Stimulated activated CD8-positive, alpha-beta memory T cell treated with anti-CD3 and anti-CD28 coated beads, Interleukin-7, amount 100 ng/mL, for 4 hours (primary cell): ENCODE results near the gene ERGIC1.

ENCODE experiments used
- DNase-seq, 2 donors: peaks; one replicate each; pipeline ENCODE4 v3.0.0-alpha.2; 2020; ENCODE audit warnings: low read depth in 2 of 2

Gene ERGIC1

GRCh38 chr5:172902497-172903472 lies 68.7 kb downstream of the ERGIC1 start:
- DNase-seq: no peak

- DNase-seq: no peak
Observed at GRCh38 chr5:172903790-172904189, 69.7 kb downstream of the ERGIC1 start.

DNA sequence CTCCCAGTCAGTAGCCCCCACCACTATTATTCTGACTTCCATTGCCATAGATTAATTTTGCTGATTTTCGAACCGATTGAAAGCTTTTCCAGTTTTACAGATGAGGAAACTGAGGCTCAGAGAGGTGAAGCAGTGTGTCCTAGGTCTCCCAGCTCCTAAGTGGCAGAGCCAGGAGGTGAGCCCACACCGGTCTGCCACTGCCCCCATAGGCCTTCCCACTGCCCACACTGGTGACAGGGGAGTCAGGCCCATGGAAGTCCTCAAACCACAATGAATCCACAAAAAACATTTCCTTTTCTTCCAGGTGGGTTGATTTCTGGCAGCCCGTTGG lies 70.2 kb downstream of the ERGIC1 start:
- DNase-seq: no peak

GRCh38 chr5:172904643-172905345 lies 70.7 kb downstream of the ERGIC1 start:
- no peak for DNase-seq

DNA sequence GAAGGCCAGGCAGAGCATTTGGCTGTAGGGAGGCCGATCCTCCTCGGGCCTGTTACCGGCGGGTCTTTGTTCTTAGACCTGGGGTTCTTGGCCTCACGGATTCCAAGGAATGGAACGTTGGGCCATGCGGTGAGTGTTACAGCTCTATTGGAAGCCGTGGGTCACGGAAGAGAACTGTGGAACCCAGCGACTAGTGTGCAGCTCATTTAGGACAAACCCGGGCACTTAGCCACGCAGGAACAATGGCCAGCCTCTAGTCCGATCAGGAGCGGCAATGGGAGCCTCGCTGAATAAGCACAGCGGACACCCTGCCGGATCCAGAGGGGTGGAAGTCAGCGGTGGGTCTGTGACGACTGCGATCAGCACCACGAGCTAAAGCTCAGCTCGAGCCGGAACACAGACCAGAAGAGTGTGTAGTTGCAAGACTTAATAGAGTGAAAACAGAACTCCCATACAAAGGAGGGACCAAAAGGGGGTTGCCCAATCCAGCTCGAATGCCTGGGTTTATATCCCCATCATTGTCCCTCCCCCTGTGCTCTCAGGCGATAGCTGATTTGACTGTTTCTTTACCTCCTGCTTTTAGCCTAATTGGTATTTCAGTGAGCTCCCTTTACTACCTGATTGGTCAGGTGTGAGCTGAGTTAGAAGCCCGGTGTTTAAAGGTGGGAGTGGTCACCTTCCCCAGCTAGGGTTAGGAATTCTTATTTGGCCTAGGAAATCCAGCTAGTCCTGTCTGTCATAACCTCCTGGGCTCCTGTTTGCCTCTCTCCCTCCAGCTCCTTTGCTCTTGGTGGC lies 71.5 kb downstream of the ERGIC1 start:
- DNase-seq: no peak

- no peak for DNase-seq
Observed at GRCh38 chr5:172906436-172906835, 72.4 kb downstream of the ERGIC1 start.

DNA sequence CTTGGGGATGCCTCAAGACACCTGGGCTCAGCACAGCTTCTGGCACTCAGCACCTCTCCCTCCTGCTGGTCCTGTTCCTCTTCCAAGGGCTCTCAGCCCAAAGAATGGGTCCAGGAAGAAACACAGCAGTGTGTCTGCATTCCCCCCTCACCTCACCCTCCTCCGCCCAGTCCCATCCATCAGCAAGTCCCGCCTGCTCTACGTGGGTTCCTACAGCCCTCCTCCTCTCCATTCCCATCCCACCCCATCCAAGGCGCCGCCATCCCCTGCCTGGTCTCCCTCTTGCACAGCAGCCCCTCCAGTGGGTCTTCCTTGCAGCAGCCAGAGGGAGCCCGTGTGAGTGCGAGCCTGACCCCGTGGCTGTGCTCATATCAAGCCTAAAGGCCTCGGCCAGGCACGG lies 72.8 kb downstream of the ERGIC1 start:
- no peak for DNase-seq

GRCh38 chr5:172907657-172908056 lies 73.6 kb downstream of the ERGIC1 start:
- DNase-seq: no peak

DNA sequence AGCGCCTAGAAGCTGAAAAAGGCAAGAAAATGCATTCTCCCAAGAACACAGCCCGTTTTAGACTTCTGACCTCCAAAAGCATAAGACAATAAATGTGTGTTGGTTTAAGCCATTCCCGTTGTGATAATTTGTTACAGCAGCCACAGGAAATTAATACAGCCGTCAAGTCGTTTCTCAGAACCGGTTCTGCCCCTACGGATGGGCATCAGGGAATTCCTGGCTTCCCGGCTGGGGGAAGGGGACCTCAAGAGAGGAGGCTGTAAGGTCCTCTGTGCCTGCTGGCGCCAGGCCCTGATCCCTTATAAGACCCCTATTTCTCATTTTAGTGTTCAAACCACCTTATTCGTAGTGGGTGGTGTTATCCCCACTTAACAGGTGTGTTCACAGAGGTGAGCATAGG lies 74.6 kb downstream of the ERGIC1 start:
- no peak for DNase-seq

DNA sequence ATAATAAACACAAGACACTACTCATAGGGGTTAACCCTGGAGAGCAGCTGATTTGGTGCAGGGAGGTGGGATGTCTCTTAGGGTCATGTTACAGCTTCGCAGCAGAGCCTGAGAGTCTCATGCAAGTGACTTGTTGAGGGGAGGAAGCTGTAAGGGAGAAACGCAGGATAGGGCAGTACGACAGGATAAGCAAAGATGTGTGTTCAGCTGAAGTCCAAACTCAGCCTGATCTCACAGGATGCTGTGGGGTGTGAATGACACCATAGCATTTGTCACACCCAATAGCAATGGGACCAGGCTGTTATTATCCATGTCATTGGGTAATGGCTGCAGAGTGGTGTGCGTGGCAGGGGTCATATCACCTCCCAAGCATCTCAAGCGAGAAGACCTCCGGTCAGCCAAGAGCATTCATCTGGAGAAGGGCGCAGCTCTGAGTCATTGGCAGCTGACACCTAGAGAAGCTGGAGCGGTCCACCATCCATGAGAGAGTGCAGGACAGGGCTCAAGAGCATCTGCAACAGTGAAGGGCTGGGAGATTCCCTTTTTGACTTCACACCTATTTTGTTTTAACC lies 76.0 kb downstream of the ERGIC1 start:
- no peak for DNase-seq

DNA sequence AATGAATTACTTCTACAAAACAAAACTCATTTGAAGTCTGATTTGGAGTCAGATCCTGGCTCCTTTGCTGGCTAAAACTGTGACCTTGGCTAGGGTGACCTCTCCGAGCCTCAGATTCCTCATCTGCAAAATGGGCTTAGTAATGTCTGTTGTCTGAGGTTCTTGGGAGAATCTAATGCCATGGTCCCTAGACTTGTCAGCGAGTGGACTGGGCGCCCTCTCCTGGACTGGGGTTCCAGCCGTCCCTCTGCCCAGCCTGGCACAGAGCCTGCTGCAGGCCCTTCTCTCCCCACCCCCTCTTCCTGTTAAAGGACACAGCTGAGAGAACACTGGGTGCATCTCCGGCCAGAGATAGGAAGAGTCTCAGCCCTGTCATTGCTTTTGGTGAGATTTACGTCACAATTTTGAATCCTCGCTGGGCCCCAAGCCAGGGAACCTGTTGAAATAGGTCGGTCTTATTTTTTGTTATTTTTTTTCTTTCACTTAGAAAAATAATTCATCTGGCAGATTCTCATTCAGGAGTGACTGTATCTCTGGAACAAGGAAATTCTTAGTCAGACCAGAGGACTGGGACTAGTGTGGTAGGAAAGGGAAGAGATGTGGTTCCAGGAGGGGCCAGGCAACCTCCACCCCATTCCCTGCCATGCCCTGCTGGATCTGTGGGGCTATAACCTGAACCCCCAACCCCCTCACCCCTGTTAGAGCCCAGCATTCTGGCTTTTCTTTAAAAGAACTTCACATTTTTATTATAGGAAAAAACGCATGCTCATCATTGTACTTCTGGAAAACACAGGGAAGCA lies 77.0 kb downstream of the ERGIC1 start:
- no peak for DNase-seq

GRCh38 chr5:172911628-172911880 lies 77.5 kb downstream of the ERGIC1 start:
- no peak for DNase-seq

DNA sequence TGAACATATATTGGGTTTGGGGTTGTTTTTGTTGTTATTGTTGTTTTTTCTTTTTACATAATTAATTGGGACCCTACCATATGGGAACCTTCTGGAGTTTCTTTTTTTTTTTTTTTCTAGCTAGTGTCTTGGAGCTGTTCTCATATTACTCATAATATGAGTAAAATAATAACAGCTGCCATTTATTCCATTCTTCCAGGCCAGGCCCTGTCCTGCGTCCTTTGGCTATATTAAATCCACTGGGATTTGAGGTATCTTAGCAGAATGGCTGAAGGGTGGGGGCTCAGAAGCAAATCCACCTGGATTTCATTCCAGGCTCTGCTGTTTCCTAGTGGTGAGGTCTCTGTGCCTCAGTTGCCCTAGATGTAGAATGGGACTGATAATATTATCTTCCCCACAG lies 77.9 kb downstream of the ERGIC1 start:
- DNase-seq: no peak

DNA sequence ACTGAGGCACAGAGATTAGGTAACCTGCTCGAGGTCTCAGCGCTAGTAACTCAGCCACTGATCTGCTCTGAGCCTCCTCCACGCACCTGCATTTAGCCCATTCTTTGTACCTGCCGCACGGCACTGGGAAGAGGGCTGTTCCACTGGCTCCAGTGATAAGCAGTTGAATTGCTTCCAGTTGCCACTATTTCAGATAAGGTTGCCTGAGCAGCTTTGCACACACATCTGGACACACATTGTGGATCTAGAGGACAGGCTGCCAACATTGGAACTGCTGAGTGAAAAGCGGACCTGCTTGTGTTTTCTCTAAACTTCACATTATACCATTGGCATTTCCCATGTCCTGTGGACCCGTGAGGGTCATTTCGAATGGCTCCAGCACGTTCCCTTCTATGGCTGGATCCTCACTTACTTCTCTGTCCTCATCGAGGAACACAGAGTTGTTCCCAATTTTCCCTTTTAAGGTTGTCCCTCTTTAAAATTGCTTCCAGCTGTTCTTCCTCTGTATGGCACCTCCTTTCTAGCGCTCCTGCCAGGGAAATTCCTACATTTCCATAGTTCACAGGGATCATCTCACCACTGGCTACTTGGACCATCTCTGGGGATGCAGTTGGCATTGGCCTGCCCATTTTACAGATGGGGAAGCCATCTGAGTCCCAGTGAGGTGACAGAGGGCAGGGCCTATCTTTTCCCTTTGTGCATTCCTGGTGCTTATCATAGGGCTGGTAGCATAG lies 79.2 kb downstream of the ERGIC1 start:
- DNase-seq: no peak

DNA sequence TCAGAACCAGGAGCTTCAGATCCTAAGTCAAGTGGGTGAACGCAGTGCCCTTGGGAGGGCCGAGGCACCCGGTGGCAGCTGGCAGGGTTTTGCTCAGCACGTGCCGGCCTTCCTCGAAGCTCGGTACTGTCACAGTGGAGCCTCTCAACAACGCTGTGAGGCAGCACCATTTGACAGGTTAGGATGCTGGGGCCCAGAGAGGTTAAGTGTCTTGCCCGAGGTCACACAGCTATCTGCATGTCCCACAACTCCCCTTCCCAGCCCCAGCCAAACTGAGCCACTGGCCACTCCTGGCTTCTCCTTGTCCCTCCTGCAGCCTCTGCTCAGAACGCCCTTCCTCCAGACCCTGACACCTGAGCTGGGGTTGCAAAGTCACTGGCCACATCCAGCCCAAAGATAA lies 81.5 kb downstream of the ERGIC1 start:
- DNase-seq: no peak

- DNase-seq: peak in 1 of 2 donors; percentile 19
Observed at GRCh38 chr5:172918421-172919371, 84.6 kb downstream of the ERGIC1 start.

DNA sequence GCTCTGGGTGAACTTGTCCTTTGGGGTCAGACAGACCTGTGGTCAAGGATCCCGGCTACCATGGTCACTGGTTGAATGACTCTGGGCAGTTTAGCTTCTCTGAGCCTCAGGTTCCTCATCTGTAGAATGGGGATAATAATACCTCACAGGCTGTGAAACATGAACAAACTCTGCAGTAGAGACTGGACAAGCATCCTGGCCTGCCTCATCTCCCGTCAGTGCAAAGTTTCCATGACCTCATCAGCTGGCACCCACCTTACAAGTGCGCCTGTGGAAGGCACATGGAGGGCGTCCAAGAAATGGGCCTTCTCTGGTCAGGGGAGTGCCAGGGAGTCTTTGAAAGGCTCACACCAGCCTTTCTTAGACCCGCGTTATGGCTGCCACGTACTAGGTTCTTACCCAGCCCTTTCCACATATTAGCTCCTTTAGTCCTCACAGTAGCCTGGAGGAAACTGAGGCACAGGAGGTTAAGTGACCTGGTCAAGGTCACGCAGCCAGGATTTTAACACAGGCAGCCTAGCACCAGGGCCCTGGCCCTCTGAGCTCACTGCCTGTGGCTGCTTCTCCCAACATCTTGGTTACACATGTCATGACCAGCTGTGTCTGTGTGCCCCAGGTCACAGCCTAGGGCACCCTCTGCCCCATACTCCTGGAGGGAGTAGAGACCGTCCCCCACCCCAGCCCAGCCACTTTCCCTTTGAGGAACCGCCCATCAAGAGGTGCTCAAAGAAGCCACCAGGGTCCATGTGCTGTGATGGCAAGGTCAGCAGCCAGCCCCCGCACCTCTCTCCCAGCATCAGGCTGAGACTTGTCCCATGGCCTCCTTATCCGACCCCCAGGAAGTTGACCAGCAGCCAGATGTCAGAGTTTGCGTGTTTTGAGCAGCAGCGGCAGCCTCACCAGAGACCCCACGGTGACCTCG lies 85.7 kb downstream of the ERGIC1 start:
- DNase-seq: no peak

DNA sequence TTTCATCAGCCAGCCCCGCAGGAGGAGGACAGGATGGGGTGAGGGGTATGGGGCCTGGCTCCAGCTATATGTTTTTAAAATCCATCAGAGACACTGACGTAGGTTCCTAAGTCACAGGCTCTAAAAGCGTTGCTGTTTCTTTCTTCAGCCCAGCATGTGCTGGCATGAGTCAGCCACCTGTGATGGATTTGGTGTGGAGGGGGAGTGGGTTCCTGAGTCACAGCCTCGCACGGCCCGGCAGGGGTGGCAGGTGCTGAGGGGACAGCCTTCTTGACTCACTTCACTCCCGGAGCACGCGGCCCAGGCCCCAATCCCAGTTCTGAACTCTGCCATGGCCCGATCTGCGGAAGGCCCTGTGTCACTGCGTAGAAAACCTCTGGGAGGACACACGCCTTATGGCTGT lies 86.4 kb downstream of the ERGIC1 start:
- no peak for DNase-seq

DNA sequence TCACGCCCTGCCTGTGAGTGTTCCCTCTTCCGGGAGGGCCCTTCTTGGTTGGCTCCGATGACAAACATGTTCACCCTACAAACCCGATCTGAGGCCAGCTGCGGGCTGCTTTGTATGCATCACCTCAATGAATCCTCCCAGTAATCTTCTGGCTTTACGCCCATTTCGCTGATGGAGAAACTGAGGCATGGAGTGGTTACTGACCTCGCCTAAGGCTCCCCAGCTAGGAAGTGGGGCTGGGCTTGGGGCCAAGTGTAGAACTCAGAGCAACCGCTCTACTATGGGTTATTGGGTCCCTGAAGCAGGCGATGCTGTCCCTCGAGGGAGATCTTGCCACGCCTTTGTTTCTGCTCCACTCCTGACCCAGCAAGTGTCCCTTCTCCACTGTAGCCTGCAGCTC lies 86.9 kb downstream of the ERGIC1 start:
- DNase-seq: no peak
